HG03159 (cell line): Measurements from ENCODE around the gene GRIK3.
"Not testable (repeated sequence)": the region's sequence is repeated elsewhere in the genome, so short reads cannot be mapped to it uniquely, and the experiment has no call there.

Experiments used
- ATAC-seq: cut with Tn5 transposase; IDR thresholded peaks from one replicate; pipeline ENCODE4 v1.9.1; 2021; ENCODE audit warnings: mild to moderate bottlenecking, moderate library complexity; ENCODE audit not compliant: unreplicated experiment

The GRIK3 gene

GRCh38 chr1:37034121-37035013, at the start of gene GRIK3:
Gene GRIK3 (minus strand): TSS chr1:37034515. CDS start chr1:37034108, 407 bp downstream.
- ATAC-seq: no peak

- no peak for ATAC-seq
Measured at GRCh38 chr1:37084013-37084412, 49.7 kb upstream of the GRIK3 start.

GRCh38 chr1:37083603-37084002, 49.3 kb upstream of the GRIK3 start:
- no peak for ATAC-seq

DNA sequence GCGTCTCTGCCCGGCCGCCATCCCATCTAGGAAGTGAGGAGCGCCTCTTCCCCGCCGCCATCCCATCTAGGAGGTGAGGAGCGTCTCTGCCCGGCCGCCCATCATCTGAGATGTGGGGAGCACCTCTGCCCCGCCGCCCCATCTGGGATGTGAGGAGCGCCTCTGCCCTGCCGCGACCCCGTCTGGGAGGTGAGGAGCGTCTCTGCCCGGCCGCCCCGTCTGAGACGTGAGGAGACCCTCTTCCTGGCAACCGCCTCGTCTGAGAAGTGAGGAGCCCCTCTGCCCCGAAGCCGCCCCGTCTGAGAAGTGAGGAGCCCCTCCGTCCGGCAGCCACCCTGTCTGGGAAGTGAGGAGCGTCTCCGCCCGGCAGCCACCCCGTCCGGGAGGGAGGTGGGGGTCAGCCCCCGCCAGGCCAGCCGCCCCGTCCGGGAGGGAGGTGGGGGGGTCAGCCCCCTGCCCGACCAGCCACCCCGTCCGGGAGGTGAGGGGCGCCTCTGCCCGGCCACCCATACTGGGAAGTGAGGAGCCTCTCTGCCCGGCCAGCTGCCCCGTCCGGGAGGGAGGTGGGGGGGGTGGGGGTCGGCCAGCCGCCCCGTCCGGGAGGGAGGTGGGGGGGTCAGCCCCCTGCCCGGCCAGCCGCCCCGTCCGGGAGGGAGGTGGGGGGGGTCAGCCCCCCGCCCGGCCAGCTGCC, 46.1 kb upstream of the GRIK3 start:
- ATAC-seq: not testable (repeated sequence)

- no peak for ATAC-seq
Measured at GRCh38 chr1:37078866-37079265, 44.6 kb upstream of the GRIK3 start.

DNA sequence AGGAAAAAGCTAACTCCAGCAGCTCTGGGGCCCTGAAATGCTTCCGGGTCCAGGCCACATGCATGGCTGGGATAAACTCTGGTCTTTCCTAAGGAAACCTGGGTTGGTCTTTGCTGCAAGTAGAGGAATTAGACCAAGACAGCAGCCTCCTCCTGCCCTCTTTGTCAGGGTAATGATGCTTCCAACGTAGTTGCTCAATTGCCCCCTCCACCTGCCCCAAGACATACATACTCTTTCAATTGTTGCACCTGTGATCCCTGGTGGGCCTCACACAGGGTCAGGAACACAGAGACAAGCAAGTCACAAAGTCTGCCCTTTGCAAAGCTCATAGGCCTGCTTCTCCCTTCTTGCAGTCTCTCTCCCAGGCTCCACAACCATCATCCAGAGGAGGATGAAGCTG, 41.9 kb upstream of the GRIK3 start:
- no peak for ATAC-seq

DNA sequence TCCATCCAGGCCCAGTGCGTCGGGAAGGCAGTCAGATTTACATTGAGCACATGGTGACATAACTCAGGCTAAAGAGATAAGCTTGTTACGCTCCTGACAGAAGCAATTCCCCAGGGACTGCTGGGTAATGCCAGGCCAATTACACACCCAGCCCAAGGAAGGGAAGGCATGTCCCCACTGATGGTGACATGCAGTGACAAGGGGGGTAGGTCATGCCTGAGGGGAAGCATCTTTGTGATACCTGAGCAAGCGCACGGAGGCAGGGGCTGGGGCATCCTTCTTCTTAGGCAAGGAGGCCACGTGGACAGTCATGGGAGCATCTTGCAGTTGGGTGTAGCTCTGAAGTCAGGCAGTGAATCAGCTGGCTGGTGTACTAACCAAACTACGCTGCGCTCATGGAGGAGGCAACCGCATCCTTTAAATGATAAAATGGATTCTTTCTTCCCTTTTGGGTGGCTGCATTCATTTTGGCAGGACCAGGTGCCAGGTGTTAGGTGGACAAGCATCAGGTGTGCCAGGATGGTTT, 39.6 kb upstream of the GRIK3 start:
- no peak for ATAC-seq

DNA sequence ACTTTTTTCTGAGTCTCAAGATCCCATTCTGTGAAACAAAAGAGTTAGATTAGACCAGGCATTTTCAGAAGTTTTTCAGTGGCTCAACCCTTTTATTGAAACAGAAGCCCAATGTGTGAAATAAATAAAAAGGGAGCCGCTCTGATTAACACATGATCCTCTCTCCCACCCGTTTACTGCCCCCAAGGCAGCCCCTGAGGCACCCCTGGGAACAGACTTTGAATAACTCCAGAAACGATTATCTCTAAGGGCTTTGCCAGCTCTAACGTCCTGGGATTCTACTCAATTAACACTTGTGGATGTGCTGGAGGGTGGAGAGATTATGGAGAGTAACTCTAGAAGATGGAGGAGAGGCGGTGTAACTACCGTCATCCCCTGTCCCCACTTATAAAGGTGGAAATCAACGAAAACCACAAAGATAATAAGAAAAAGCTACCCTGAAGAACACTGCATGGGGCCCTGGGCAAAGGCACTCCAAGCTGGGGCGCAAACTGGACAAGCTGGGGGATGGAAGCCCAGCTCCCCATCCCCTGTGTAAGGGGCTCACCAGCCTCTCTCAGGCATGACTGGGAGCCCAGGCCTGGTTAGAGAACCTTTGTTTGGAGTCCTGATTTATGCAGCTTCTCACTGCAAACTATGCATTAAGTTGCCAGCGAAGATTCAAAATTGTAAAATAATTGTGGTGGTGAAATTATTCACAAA, 39.0 kb upstream of the GRIK3 start:
- no peak for ATAC-seq

- no peak for ATAC-seq
Measured at GRCh38 chr1:37071829-37072228, 37.5 kb upstream of the GRIK3 start.

GRCh38 chr1:37070126-37070525, 35.8 kb upstream of the GRIK3 start:
- ATAC-seq: no peak

GRCh38 chr1:37069406-37069805, 35.1 kb upstream of the GRIK3 start:
- no peak for ATAC-seq

DNA sequence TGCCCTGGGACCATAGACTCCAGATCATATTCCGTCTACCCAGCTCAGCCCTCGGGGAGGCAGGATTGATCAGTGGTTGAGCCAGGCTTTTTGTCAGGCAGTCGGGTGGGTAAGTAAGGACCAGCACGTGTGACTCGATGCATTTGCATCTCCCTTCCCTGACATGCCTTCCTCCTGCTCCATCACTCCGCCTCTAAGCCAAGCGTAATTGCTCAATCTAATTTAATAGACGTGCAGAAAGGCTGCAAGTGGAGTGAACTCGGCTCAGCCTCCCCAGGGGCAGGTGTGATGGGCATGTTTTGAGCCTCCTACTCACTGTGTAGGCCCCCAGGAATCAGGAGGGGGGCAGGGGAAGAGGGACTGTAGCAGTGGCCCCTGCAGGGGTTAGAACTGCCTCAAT, 34.6 kb upstream of the GRIK3 start:
- ATAC-seq: no peak

GRCh38 chr1:37068260-37068659, 33.9 kb upstream of the GRIK3 start:
- ATAC-seq: no peak

DNA sequence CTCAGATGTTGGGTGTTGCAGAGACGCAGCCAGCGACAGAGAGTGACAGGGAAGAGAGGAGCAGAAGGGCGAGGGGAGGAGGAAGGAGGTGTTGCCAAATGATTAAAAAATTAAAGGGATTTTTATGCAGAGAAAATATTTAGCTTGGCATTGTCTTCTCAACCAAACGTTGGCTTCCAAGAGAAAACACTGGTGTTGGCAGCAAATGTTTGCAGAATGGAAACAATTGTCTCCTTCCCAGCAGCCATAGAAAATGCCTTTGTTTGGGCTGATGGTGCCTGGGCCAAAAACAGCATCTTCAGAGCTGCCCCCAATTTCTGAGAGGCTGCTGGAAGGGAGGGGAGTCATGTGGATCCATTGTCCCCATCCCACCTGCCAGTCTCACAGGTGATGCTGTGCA, 29.7 kb upstream of the GRIK3 start:
- ATAC-seq: no peak

DNA sequence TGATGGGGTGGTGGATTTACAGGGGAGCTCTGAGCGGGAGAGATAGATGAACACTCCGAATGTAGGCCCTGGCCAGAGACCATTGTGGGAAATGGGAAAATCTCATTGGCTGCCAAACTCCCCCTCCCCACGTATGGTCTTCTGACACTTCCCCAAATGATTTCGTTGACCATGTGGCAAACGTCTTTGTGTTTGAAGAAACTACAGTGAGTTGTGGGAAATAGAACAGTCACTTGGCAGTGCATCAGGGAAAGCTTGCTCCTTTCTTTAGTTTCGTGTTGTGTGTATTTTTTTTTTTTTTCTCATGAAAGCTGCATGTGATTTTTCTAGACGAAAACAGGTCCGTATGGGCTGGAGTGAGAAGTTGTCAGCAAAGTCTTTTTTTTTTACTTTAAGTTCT, 25.0 kb upstream of the GRIK3 start:
- no peak for ATAC-seq

DNA sequence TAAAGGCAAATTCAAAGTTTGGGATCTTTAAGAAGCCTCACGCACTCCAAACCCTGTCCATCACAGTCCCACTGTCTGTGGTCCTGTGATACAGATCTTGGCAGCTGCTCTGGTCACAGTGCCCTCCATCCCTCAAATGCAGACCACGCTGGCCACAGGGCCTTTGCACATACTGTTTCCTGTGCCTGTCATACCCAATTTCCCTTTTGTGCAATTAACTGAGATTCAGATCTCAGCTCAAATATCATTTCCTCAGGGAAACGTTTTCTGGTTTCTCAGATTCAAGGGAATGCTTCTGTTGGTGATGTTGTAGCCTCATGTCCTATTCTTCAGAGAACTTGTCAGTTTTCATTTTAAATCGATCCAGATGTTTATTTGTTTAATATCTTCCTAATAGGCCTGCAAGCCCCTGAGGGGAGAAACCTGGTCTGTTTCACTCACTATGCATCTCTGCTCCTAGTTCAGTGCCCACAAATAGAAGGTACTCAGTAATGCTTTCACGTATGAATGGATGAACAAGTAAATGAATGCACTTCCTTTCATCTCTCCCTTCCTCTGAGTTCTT, 24.2 kb upstream of the GRIK3 start:
- no peak for ATAC-seq

- no peak for ATAC-seq
Measured at GRCh38 chr1:37056325-37056724, 22.0 kb upstream of the GRIK3 start.

DNA sequence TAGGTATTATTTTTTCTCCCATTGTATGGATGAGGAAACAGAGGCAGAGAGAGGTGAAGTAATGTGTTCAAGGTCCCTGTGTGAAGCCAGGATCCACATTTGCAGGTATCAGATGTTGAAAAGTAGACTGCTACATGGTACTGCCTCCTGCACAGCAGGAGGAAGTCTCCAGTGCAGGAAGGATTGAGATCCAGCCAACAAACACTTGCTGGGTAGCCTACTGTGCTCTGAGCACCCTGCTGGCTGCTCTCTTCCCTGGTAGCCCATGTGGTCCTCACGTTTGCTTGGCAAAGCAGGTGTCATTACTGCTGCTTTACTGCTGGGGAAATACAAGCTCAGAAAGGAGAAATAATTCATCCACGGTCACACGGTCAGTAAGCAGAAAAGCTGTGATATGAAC, 21.3 kb upstream of the GRIK3 start:
- no peak for ATAC-seq

DNA sequence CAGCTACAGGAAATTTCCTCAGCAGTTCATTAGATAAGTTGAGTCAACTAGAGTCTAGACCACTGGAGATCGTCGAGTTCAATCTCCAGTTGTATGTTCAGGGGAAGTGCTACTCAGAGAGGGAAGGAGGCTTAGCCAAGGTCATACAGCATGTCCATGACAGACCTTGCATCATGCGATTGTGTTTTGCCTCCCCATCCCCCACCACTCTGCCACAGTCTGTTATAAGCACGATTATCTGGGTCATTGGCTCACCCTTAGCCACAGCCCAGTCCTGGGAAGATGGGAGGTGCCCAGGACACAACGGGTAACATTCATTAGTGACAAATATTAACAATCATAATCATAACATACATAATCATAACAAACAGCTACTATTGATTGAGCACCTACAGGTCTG, 18.9 kb upstream of the GRIK3 start:
- ATAC-seq: no peak

DNA sequence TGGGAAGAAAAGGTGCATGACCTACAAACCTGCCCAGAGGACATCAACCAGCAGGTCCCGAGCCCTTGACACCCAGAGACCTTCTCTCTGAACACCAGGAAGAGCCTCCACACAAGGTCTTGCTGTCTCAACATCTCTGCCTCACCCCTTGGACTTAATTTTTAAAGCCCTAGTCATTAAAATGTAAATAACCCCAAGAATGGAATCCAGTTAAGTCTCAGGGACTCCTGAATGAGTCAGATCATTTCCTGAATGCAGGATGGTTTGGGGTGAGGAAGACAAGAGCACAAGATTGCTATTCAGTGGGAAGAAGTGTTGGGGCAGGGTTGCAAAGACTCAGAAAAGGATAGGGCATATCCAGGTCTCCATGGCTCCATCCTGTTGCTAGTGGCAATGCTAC, 17.8 kb upstream of the GRIK3 start:
- ATAC-seq: no peak

- no peak for ATAC-seq
Measured at GRCh38 chr1:37051346-37051745, 17.0 kb upstream of the GRIK3 start.
